K562 (cell line): Measurements from ENCODE around the gene AMN1. TPM values are rescaled to one million over a fixed set of nuclear protein-coding genes. Genes with fewer than 3 reads are reported as not detected.

ENCODE experiments used
- C11orf30 ChIP-seq: fragments of 450-650 bp; IDR thresholded peaks from 2 replicates; pipeline ENCODE4 v1.6.1; 2016; ENCODE audit warnings: low read depth, mild to moderate bottlenecking
- GABPB2 ChIP-seq: fragments of 250-450 bp; sonication (Bioruptor Pico); conservative IDR thresholded peaks from 2 replicates; pipeline ENCODE4 v1.5.1; 2021; ENCODE audit warnings: mild to moderate bottlenecking
- KAT8 ChIP-seq: fragments of 450-650 bp; IDR thresholded peaks from 2 replicates; pipeline ENCODE4 v1.6.1; 2016; ENCODE audit warnings: low read depth, mild to moderate bottlenecking
- LEF1 ChIP-seq: fragments of 450-650 bp; IDR thresholded peaks from 2 replicates; pipeline ENCODE4 v1.6.1; 2016; ENCODE audit warnings: mild to moderate bottlenecking
- POLR2G ChIP-seq: fragments of 200-400 bp; formaldehyde crosslinking; IDR thresholded peaks from 2 replicates; pipeline ENCODE4 v1.6.1; 2017; ENCODE audit warnings: low read depth, mild to moderate bottlenecking, antibody characterized with exemption, low read length, moderate library complexity
- SMARCC2 ChIP-seq: fragments of 450-650 bp; IDR thresholded peaks from 2 replicates; pipeline ENCODE4 v1.6.1; 2017; ENCODE audit warnings: antibody characterized with exemption, moderate library complexity, mild to moderate bottlenecking, low read depth
- STAT5A ChIP-seq: IDR thresholded peaks from 2 replicates; pipeline ENCODE4 v1.6.1; 2012; ENCODE audit warnings: low read length, inconsistent platforms, borderline replicate concordance
- ZBTB49 ChIP-seq: sonication (generic); formaldehyde crosslinking; IDR thresholded peaks from 2 replicates; pipeline ENCODE4 v1.8.0; 2022; ENCODE audit warnings: missing genetic modification reagents, mild to moderate bottlenecking, borderline replicate concordance
- ZMIZ1 ChIP-seq, 2 experiments: fragments of 150-350 bp in 1 of 2; IDR thresholded peaks; 2 replicates each; pipeline ENCODE4 v1.6.1; 2012 to 2016; ENCODE audit warnings: low read depth in 2 of 2, low read length in 2 of 2, mild to moderate bottlenecking in 1 of 2, moderate library complexity in 1 of 2
- ZNF316 ChIP-seq: fragments of 450-650 bp; IDR thresholded peaks from 2 replicates; pipeline ENCODE4 v1.6.1; 2016
- polyA plus RNA-seq, 8 experiments: library from polyadenylated mRNA; depleted of rRNA in 4 of 8; stranded (reverse) in 5 of 8; unstranded in 3 of 8; fragments of >200 nt; fragmentation: Nextera tagmentation in 2 of 8; fragmentation: Illumina TruSeq in 1 of 8; extraction: Ambion mirVana in 2 of 8; extraction: Trizol in 1 of 8; gene quantifications; 2 replicates each; pipeline versions ENCODE4 v1.2.1 to v1.2.3, GENCODE V29; 2011 to 2014; ENCODE audit warnings: inconsistent platforms in 1 of 8, missing spikeins in 1 of 8
- total RNA-seq, 7 experiments: library from RNA; depleted of rRNA in 6 of 7; stranded (reverse); fragments of >200 nt in 6 of 7; fragmentation: Illumina TruSeq in 2 of 7; extraction: Trizol in 2 of 7; gene quantifications; 2 replicates each; pipeline versions ENCODE4 v1.2.1 to v1.2.3, GENCODE V29; 2011 to 2021; ENCODE audit warnings: low replicate concordance in 1 of 7
- TF ChIP-seq, protein P1 (sequence below), 2 experiments: fragments of 450-650 bp; formaldehyde crosslinking in 1 of 2; IDR thresholded peaks; 2 replicates each; pipeline versions ENCODE4 v1.4.0 to v1.6.1; 2014 to 2020; ENCODE audit warnings: mild to moderate bottlenecking in 2 of 2, borderline replicate concordance in 1 of 2, low read depth in 1 of 2
- TF ChIP-seq, protein P2 (sequence below): fragments of 250-450 bp; sonication (Bioruptor Pico); IDR thresholded peaks from 2 replicates; pipeline ENCODE4 v1.8.0; 2022; ENCODE audit warnings: moderate library complexity, mild to moderate bottlenecking, inconsistent platforms

Gene AMN1
- total and polyA plus RNA-seq, 9 of the 15 experiments (the other 6 are each of a cell fraction or from before 2014, with no cell fraction given): 5.2 to 27.6 (median 13.0) TPM

- TF ChIP-seq, protein P1, sequence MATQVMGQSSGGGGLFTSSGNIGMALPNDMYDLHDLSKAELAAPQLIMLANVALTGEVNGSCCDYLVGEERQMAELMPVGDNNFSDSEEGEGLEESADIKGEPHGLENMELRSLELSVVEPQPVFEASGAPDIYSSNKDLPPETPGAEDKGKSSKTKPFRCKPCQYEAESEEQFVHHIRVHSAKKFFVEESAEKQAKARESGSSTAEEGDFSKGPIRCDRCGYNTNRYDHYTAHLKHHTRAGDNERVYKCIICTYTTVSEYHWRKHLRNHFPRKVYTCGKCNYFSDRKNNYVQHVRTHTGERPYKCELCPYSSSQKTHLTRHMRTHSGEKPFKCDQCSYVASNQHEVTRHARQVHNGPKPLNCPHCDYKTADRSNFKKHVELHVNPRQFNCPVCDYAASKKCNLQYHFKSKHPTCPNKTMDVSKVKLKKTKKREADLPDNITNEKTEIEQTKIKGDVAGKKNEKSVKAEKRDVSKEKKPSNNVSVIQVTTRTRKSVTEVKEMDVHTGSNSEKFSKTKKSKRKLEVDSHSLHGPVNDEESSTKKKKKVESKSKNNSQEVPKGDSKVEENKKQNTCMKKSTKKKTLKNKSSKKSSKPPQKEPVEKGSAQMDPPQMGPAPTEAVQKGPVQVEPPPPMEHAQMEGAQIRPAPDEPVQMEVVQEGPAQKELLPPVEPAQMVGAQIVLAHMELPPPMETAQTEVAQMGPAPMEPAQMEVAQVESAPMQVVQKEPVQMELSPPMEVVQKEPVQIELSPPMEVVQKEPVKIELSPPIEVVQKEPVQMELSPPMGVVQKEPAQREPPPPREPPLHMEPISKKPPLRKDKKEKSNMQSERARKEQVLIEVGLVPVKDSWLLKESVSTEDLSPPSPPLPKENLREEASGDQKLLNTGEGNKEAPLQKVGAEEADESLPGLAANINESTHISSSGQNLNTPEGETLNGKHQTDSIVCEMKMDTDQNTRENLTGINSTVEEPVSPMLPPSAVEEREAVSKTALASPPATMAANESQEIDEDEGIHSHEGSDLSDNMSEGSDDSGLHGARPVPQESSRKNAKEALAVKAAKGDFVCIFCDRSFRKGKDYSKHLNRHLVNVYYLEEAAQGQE (IDR thresholded peaks at IDR 0.05; ENCODE audit: borderline replicate concordance): peak; percentile 52
- TF ChIP-seq, protein P1 (CRISPR knock-in tag; IDR thresholded peaks at IDR 0.05; ENCODE audit: low read depth): no peak
- TF ChIP-seq C11orf30: peak; percentile 88
- peak; percentile 29; the same call in 1 of the 2 replicates for TF ChIP-seq STAT5A
- peak; percentile 95 for TF ChIP-seq ZNF316
- no peak for TF ChIP-seq ZBTB49 (CRISPR knock-in tag)
- TF ChIP-seq KAT8: no peak
- TF ChIP-seq SMARCC2: peak; percentile 81
- no peak for TF ChIP-seq ZMIZ1 (IDR thresholded peaks at IDR 0.05; ENCODE audit: low read depth in 2 of 2, low read length in 2 of 2)
- peak; percentile 23; the same call in 1 of the 2 replicates for TF ChIP-seq POLR2G
- TF ChIP-seq, protein P2, sequence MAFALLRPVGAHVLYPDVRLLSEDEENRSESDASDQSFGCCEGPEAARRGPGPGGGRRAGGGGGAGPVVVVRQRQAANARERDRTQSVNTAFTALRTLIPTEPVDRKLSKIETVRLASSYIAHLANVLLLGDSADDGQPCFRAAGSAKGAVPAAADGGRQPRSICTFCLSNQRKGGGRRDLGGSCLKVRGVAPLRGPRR: no peak
- 0 out of 2 replicates have a peak, but pooled peaks have one; percentile 16 for TF ChIP-seq LEF1
- TF ChIP-seq GABPB2 (CRISPR knock-in tag): no peak
Observed at GRCh38 chr12:31732926-31733548, 4.2 kb upstream of the AMN1 start (continued).
